ENCODE measurements around the gene LCT.

LCT gene

GRCh38 chr2:135741395-135742324 lies 95.3 kb downstream of the LCT start, which contains the start of gene UBXN4:
Gene UBXN4 (plus strand): TSS chr2:135741855. CDS start chr2:135741930, 75 bp downstream.
- peak within 1 kb of the TSS; percentile 97 for H3K9ac ChIP-seq (ENCODE audit: insufficient read length, low read depth)
- H3K4me1 ChIP-seq (ENCODE audit: insufficient read depth, insufficient read length), result no peaks in the 10 kb centered on the region
- H3K36me3 ChIP-seq (ENCODE audit: insufficient read depth, insufficient read length, low read length), result peaks cover 13% of the 10 kb centered on the region
- DNase-seq (ENCODE audit: low read depth, low spot score), result peak; percentile 95
- TF ChIP-seq SUZ12 (IDR thresholded peaks at IDR 0.05; ENCODE audit: extremely low read depth, insufficient read depth, insufficient read length) (no peak), ZNF274 (IDR thresholded peaks at IDR 0.05; ENCODE audit: low read depth, low read length) (no peak), YY1 (IDR thresholded peaks at IDR 0.05; ENCODE audit: insufficient read depth, insufficient read length) (peak; percentile 74)
- no peaks in the 10 kb centered on the region for H3K27me3 ChIP-seq (ENCODE audit: insufficient read depth, insufficient read length)
- H3K4me3 ChIP-seq (ENCODE audit: insufficient read length, low read depth), result peak within 1 kb of the TSS; percentile 90
- no peaks in the 10 kb centered on the region for H3K9me3 ChIP-seq (ENCODE audit: insufficient read depth, low read length)

- Histone ChIP-seq H3K4me3 (ENCODE audit: insufficient read length, low read depth) (no peak overlapping the region), H3K9me3 (ENCODE audit: insufficient read depth, low read length) (no peaks in the 10 kb centered on the region), H3K27me3 (ENCODE audit: insufficient read depth, insufficient read length) (no peaks in the 10 kb centered on the region), H3K4me1 (ENCODE audit: insufficient read depth, insufficient read length) (no peaks in the 10 kb centered on the region), H3K9ac (ENCODE audit: insufficient read length, low read depth) (no peak overlapping the region), H3K36me3 (ENCODE audit: insufficient read depth, insufficient read length, low read length) (peaks cover 12% of the 10 kb centered on the region)
- TF ChIP-seq ZNF274 (IDR thresholded peaks at IDR 0.05; ENCODE audit: low read depth, low read length) (no peak), SUZ12 (IDR thresholded peaks at IDR 0.05; ENCODE audit: extremely low read depth, insufficient read depth, insufficient read length) (no peak), YY1 (IDR thresholded peaks at IDR 0.05; ENCODE audit: insufficient read depth, insufficient read length) (no peak)
- DNase-seq (ENCODE audit: low read depth, low spot score), result no peak
Observed at GRCh38 chr2:135741043-135741394, 96.0 kb downstream of the LCT start.

GRCh38 chr2:135740206-135740605 lies 96.8 kb downstream of the LCT start:
- Histone ChIP-seq H3K4me1 (ENCODE audit: insufficient read depth, insufficient read length) (no peaks in the 10 kb centered on the region), H3K27me3 (ENCODE audit: insufficient read depth, insufficient read length) (no peaks in the 10 kb centered on the region), H3K4me3 (ENCODE audit: insufficient read length, low read depth) (no peak overlapping the region), H3K9me3 (ENCODE audit: insufficient read depth, low read length) (no peaks in the 10 kb centered on the region), H3K36me3 (ENCODE audit: insufficient read depth, insufficient read length, low read length) (peaks cover 5% of the 10 kb centered on the region), H3K9ac (ENCODE audit: insufficient read length, low read depth) (no peak overlapping the region)
- DNase-seq (ENCODE audit: low read depth, low spot score), result no peak
- TF ChIP-seq YY1 (IDR thresholded peaks at IDR 0.05; ENCODE audit: insufficient read depth, insufficient read length), result no peak
- no peak for TF ChIP-seq ZNF274 (IDR thresholded peaks at IDR 0.05; ENCODE audit: low read depth, low read length)
- TF ChIP-seq SUZ12 (IDR thresholded peaks at IDR 0.05; ENCODE audit: extremely low read depth, insufficient read depth, insufficient read length), result no peak
